Left forelimb (tissue), 1 donor: Measurements from ENCODE around the gene RARA.
"Not testable (repeated sequence)": the region's sequence is repeated elsewhere in the genome, so short reads cannot be mapped to it uniquely, and the experiment has no call there.

ENCODE experiments used
- DNase-seq: peaks from one replicate; pipeline ENCODE4 v3.0.0-alpha.2; 2018; ENCODE audit warnings: low spot score

The RARA gene

DNA sequence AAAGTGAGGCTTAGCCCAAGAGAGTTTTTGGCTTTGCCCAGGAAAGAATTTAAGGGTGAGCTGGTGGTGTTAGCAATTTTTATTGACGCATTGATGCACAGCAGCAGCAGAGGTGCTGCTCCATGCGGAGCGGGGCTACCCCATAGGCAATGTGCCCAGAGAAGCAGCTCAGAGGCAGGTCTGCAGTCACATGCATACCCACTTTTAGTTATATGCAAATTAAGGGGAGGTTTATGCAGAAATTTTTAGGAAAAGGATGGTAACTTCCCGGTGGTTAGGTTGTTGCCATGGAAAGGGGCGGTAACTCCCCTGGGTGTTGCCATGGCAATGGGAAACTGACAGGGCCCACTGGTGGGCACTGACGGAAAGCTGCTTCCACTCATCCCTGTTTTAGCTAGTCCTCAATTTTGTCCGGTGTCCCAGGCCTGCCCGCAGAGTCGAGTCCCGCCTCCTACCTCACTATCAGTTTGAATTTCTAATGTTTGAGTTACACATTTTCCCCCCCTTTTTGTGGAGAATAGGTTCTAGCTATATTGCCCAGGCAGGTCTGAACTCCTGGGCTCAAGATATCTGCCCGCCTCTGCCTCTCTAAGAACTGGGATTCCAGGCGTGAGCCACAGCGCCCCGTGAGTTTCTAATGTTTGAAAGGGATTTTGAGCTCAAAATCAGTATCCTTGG lies 66.0 kb downstream of the RARA start:
- no peak for DNase-seq

DNA sequence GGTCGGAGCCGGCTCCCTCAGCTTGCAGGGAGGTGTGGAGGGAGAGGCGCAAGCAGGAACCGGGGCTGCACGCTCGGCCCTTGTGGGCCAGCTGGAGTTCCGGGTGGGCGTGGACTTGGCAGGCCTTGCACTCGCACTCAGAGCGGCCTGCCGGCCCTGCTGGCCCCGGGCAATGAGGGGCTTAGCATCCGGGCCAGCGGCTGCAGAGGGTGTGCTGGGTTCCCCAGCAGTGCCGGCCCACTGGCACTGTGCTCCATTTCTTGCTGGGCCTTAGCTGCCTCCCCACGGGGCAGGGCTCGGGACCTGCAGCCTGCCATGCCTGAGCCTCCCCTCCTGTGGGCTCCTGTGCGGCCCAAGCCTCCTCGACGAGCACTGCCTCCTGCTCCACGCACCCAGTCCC lies 66.8 kb downstream of the RARA start:
- DNase-seq: not testable (repeated sequence)

DNA sequence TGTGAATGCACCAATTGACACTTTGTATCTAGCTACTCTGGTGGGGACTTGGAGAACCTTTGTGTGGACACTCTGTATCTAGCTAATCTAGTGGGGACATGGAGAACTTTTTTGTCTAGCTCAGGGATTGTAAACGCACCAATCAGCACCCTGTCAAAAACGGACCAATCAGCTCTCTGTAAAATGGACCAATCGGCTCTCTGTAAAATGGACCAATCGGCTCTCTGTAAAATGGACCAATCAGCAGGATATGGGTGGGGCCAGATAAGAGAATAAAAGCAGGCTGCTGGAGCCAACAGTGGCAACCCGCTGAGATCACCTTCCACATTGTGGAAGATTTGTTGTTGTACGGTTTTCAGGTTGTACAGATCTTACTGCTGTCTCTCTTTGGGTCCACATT lies 67.6 kb downstream of the RARA start:
- DNase-seq: not testable (repeated sequence)

DNA sequence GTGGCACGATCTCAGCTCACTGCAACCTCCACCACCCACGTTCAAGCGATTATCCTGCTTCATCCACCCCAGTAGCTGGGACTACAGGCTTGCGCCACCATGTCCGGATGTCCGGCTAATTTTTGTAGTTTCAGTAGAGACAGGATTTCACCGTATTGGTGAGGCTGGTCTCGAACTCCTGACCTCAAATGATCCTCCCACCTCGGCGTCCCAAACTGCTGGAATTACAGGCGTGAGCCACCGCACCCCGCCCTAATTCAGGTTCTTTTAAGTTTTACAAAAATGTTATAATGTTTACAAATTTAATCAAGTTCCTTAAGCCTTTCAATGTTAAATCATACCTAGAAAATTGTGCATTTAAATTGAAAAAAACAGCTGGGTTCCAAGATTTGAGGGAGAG lies 68.9 kb downstream of the RARA start:
- DNase-seq: no peak

DNA sequence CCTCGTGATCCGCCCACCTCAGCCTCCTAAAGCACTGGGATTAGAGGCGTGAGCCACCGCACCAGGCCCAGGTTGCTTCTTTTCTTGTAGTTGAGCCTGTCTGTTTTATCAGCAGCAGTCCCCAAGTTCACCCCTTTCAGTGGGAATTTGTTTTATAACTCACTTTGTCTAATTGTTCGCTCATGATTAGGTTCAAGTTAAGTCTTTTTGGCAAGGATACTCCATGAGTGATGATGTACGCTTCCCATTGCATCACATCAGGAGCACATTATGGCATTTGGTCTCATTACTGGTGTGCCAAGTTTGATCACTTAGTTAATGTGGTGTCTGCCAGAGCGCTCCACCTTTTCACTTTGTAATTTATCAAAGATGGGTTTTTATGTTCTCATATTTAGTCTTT lies 70.0 kb downstream of the RARA start:
- no peak for DNase-seq

DNA sequence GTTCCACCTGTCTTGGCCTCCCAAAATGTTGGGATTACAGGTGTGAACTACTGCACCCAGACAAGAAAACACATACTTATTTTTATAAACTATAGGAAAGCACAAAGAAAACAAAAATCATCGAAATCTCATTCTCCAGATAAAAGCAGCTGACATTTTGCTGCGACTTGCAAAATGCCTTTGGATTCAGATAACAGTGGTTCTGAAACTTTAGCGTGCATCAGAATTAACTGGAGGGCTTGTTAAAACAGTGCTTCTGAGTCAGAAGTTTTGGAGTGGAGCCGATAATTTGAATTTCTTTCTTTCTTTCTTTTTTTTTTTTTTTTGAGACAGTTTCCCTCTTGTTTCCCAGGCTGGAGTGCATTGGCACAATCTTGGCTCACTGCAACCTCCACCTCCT lies 73.3 kb downstream of the RARA start:
- no peak for DNase-seq

DNA sequence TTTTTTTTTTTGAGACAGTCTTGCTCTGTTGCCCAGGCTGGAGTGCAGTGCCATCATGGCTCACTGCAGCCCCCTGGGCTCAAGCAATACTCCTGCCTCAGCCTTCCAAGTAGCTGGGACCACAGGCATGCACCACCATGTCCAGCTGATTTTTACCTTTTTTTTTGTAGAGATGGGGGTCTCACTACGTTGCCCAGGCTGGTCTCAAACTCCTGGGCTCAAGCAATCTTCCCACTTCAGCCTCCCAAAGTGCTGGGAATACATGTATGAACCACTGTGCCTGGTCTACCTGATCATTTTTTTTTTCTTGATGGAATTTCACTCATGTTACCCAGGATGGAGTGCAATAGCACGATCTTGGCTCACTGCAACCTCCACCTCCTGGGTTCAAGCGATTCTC lies 77.6 kb downstream of the RARA start:
- DNase-seq: not testable (repeated sequence)

DNA sequence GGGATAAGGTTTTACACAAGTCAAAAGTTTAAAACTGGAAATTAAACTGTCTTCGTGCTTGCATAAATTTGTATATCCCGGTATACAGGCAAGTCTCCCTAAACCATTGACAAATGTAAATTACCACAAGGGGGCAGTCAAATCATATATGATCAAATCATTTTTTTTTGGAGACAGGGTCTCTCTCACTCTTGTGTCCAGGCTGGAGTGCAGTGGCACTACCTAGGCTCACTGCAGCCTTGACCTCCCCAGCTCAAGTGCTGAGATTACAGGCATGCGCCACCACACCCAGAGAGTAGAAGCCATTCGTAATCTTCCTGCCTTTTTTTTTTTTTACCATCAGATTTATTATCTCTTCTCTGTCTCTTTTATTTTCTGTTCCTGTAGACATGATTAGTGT lies 90.2 kb downstream of the RARA start:
- no peak for DNase-seq

DNA sequence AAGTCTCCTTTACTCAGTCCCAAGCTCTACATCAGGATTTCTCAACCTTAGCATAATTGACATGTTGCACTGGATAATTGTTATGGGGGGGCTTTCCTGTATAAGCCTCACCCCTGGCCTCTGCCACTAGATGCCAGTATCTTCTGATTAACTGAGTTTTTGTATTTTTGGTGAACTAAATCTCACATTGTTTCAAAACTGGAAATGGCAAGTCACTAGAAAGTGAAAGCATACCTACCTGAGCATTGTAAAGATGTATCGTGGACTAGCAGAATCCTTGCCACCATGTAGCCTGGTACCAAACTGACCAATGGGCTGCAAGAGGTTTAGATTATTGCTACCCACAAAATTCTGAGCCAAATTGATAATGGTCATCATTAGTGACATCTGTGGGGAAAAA lies 93.7 kb downstream of the RARA start:
- no peak for DNase-seq

DNA sequence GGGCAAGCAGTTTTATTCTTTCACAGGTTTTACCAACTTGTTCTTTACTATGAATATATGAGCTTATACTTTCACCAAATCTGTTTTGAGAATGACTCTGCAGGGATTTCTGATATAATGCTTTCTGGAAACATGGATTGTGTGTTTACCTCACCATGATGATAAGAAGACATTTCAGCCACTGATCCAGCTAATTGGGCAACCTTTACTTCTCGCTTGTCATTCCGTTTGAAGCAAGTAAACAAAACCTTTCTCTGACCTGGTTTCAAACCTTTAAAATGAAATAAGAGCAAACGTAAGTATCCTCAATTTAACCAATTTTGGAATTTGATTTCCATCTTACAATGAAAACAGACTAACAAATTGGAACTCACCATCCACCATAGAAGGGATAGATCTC lies 95.0 kb downstream of the RARA start:
- no peak for DNase-seq
